ENCODE results near the gene MED7.

- TF ChIP-seq KLF12 (CRISPR knock-in tag; IDR thresholded peaks at IDR 0.05; ENCODE audit: borderline replicate concordance) (no peak), ZNF30 (CRISPR knock-in tag; IDR thresholded peaks at IDR 0.05) (no peak), POLR2AphosphoS5 (IDR thresholded peaks at IDR 0.05; ENCODE audit: low read depth, low read length) (no peak), ZNF704 (CRISPR knock-in tag; IDR thresholded peaks at IDR 0.05; ENCODE audit: borderline replicate concordance) (no peak), EZH2 (conservative IDR thresholded peaks at IDR 0.05; ENCODE audit: low read depth, low read length) (no peak), CTCF (CRISPR knock-in tag; IDR thresholded peaks at IDR 0.05) (no peak), RBM39 (IDR thresholded peaks at IDR 0.05; ENCODE audit: low read depth, low read length, poor library complexity, severe bottlenecking) (no peak), IRF2 (CRISPR knock-in tag; IDR thresholded peaks at IDR 0.05) (no peak), CBX1 (IDR thresholded peaks at IDR 0.05; ENCODE audit: low read depth) (no peak)
- TF ChIP-seq, protein P1, sequence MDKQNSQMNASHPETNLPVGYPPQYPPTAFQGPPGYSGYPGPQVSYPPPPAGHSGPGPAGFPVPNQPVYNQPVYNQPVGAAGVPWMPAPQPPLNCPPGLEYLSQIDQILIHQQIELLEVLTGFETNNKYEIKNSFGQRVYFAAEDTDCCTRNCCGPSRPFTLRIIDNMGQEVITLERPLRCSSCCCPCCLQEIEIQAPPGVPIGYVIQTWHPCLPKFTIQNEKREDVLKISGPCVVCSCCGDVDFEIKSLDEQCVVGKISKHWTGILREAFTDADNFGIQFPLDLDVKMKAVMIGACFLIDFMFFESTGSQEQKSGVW (CRISPR knock-in tag; IDR thresholded peaks at IDR 0.05; ENCODE audit: borderline replicate concordance), result no peak
Observed at GRCh38 chr5:157108976-157109375, 33.7 kb downstream of the MED7 start, which contains the start of gene HAVCR2.
